Astrocyte of the cerebellum (primary cell): ENCODE measurements around the gene CPE.

Experiments used
- DNase-seq: peaks from one replicate; pipeline ENCODE4 v3.0.0-alpha.2; 2011; ENCODE audit warnings: low read depth
- H3K4me3 ChIP-seq: 2 replicates; pipeline ENCODE4 v1.5.1; 2011; ENCODE audit warnings: mild to moderate bottlenecking, low read depth, low read length, moderate library complexity
- in situ Hi-C: cut with HindIII; loops from 2 replicates; pipeline ENCODE4 v1.10.0; 2017; ENCODE audit warnings: low sequenced_read_pairs
- TF ChIP-seq, protein P1 (sequence below): IDR thresholded peaks from 2 replicates; pipeline ENCODE4 v1.5.1; 2012; ENCODE audit warnings: low read length, low read depth, moderate library complexity, mild to moderate bottlenecking; ENCODE audit errors: missing control alignments

The CPE gene

DNA sequence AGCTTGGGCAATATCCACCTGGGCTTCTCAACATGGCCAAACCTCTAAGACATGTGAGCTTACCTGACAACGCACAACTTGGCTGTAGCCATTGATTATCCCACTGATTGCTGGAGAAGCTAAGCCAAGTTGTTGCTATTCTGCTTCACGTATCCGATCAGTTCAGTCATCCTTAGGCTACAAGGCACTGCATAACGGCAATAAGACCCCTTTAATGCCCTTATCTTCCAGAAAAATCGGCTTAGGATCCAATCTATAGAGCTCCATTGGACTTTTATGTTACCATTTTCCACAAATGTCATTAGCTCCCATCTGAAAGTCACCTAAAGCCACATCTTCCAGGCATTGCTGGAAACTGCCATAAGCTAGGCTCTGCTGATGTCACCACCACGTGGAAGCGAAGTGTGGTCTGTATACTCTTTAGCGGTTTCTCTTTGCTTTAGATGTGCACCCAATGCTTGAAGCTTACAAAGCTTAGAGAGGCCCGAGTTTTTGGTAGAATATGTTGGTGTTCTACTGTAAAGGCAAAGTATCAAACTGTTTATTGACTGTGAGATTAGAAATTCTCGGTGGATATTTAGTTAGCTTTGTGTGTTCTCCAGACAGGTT, 163.1 kb downstream of the CPE start:
- no peak overlapping the region for H3K4me3 ChIP-seq
- in situ Hi-C loops: no loop called here
- TF ChIP-seq, protein P1, sequence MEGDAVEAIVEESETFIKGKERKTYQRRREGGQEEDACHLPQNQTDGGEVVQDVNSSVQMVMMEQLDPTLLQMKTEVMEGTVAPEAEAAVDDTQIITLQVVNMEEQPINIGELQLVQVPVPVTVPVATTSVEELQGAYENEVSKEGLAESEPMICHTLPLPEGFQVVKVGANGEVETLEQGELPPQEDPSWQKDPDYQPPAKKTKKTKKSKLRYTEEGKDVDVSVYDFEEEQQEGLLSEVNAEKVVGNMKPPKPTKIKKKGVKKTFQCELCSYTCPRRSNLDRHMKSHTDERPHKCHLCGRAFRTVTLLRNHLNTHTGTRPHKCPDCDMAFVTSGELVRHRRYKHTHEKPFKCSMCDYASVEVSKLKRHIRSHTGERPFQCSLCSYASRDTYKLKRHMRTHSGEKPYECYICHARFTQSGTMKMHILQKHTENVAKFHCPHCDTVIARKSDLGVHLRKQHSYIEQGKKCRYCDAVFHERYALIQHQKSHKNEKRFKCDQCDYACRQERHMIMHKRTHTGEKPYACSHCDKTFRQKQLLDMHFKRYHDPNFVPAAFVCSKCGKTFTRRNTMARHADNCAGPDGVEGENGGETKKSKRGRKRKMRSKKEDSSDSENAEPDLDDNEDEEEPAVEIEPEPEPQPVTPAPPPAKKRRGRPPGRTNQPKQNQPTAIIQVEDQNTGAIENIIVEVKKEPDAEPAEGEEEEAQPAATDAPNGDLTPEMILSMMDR: no peak
- DNase-seq: no peak

DNA sequence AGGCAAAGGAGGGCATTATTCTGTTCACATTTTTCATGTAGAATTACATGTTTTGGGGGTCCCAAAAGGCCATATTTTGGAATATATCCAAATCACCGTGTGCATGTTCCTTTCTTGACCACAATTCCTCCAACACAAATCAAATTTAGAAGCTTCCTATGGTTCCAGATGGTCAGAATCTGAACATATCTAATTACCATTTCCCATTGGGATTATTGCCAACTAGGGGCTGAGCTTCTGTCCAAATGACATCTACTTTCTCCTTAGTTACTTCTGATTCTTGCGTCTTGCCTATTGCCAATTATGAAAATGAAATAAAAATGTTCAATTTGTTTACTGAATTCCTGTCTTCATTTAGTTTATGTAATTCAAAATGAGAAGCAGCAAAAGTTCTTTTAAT, 163.7 kb downstream of the CPE start:
- in situ Hi-C loops: no loop called here
- no peak for DNase-seq
- no peak overlapping the region for H3K4me3 ChIP-seq
- TF ChIP-seq, protein P1: no peak
